Measurements from ENCODE around the gene SLC24A4.

Gene SLC24A4

GRCh38 chr14:92369097-92369496, 46.1 kb downstream of the SLC24A4 start:
- Histone ChIP-seq H3K9ac (ENCODE audit: low read length) (no peak overlapping the region), H3K36me3 (ENCODE audit: control insufficient read depth, insufficient read depth, low read length) (no peaks in the 10 kb centered on the region), H3K9me3 (ENCODE audit: control insufficient read depth, insufficient read depth, low read depth, low read length) (no peaks in the 10 kb centered on the region; the same call in 1 of the 2 replicates), H3K27me3 (ENCODE audit: control insufficient read depth, insufficient read depth, low read length) (no peaks in the 10 kb centered on the region), H3K27ac (ENCODE audit: low read depth, low read length) (no peak overlapping the region), H3K4me3 (ENCODE audit: low read depth, low read length) (no peak overlapping the region), H3K4me1 (ENCODE audit: control insufficient read depth, insufficient read depth, low read length) (no peaks in the 10 kb centered on the region)

GRCh38 chr14:92372230-92372629, 49.3 kb downstream of the SLC24A4 start:
- Histone ChIP-seq H3K27me3 (ENCODE audit: control insufficient read depth, insufficient read depth, low read length) (no peaks in the 10 kb centered on the region), H3K27ac (ENCODE audit: low read depth, low read length) (no peak overlapping the region), H3K4me1 (ENCODE audit: control insufficient read depth, insufficient read depth, low read length) (no peaks in the 10 kb centered on the region), H3K36me3 (ENCODE audit: control insufficient read depth, insufficient read depth, low read length) (no peaks in the 10 kb centered on the region), H3K4me3 (ENCODE audit: low read depth, low read length) (no peak overlapping the region), H3K9ac (ENCODE audit: low read length) (no peak overlapping the region), H3K9me3 (ENCODE audit: control insufficient read depth, insufficient read depth, low read depth, low read length) (no peaks in the 10 kb centered on the region; the same call in 1 of the 2 replicates)

GRCh38 chr14:92373336-92373735, 50.4 kb downstream of the SLC24A4 start:
- no peaks in the 10 kb centered on the region for H3K36me3 ChIP-seq (ENCODE audit: control insufficient read depth, insufficient read depth, low read length)
- H3K9me3 ChIP-seq (ENCODE audit: control insufficient read depth, insufficient read depth, low read depth, low read length), result no peaks in the 10 kb centered on the region; the same call in 1 of the 2 replicates
- no peak overlapping the region for H3K9ac ChIP-seq (ENCODE audit: low read length)
- no peak overlapping the region for H3K4me3 ChIP-seq (ENCODE audit: low read depth, low read length)
- H3K27ac ChIP-seq (ENCODE audit: low read depth, low read length), result no peak overlapping the region
- H3K27me3 ChIP-seq (ENCODE audit: control insufficient read depth, insufficient read depth, low read length), result no peaks in the 10 kb centered on the region; the same call in 1 of the 2 replicates
- no peaks in the 10 kb centered on the region for H3K4me1 ChIP-seq (ENCODE audit: control insufficient read depth, insufficient read depth, low read length)

- H3K9ac ChIP-seq (ENCODE audit: low read length), result no peak overlapping the region
- no peaks in the 10 kb centered on the region; the same call in 1 of the 2 replicates for H3K27me3 ChIP-seq (ENCODE audit: control insufficient read depth, insufficient read depth, low read length)
- no peak overlapping the region for H3K4me3 ChIP-seq (ENCODE audit: low read depth, low read length)
- H3K36me3 ChIP-seq (ENCODE audit: control insufficient read depth, insufficient read depth, low read length), result no peaks in the 10 kb centered on the region
- no peak overlapping the region for H3K27ac ChIP-seq (ENCODE audit: low read depth, low read length)
- H3K4me1 ChIP-seq (ENCODE audit: control insufficient read depth, insufficient read depth, low read length), result no peaks in the 10 kb centered on the region
- no peaks in the 10 kb centered on the region for H3K9me3 ChIP-seq (ENCODE audit: control insufficient read depth, insufficient read depth, low read depth, low read length)
These were observed 57.2 kb downstream of the SLC24A4 start for GRCh38 chr14:92380131-92380530.

GRCh38 chr14:92380582-92380981, 57.6 kb downstream of the SLC24A4 start:
- H3K4me3 ChIP-seq (ENCODE audit: low read depth, low read length), result no peak overlapping the region
- no peaks in the 10 kb centered on the region for H3K36me3 ChIP-seq (ENCODE audit: control insufficient read depth, insufficient read depth, low read length)
- no peaks in the 10 kb centered on the region for H3K4me1 ChIP-seq (ENCODE audit: control insufficient read depth, insufficient read depth, low read length)
- no peak overlapping the region for H3K27ac ChIP-seq (ENCODE audit: low read depth, low read length)
- no peak overlapping the region for H3K9ac ChIP-seq (ENCODE audit: low read length)
- no peaks in the 10 kb centered on the region for H3K9me3 ChIP-seq (ENCODE audit: control insufficient read depth, insufficient read depth, low read depth, low read length)
- no peaks in the 10 kb centered on the region; the same call in 1 of the 2 replicates for H3K27me3 ChIP-seq (ENCODE audit: control insufficient read depth, insufficient read depth, low read length)

- no peak overlapping the region for H3K4me3 ChIP-seq (ENCODE audit: low read depth, low read length)
- no peak overlapping the region for H3K27ac ChIP-seq (ENCODE audit: low read depth, low read length)
- no peaks in the 10 kb centered on the region for H3K36me3 ChIP-seq (ENCODE audit: control insufficient read depth, insufficient read depth, low read length)
- H3K9ac ChIP-seq (ENCODE audit: low read length), result no peak overlapping the region
- H3K4me1 ChIP-seq (ENCODE audit: control insufficient read depth, insufficient read depth, low read length), result no peaks in the 10 kb centered on the region
- H3K9me3 ChIP-seq (ENCODE audit: control insufficient read depth, insufficient read depth, low read depth, low read length), result no peaks in the 10 kb centered on the region
- no peaks in the 10 kb centered on the region; the same call in 1 of the 2 replicates for H3K27me3 ChIP-seq (ENCODE audit: control insufficient read depth, insufficient read depth, low read length)
These were observed 59.7 kb downstream of the SLC24A4 start for GRCh38 chr14:92382677-92383076.

GRCh38 chr14:92383805-92384204, 60.8 kb downstream of the SLC24A4 start:
- Histone ChIP-seq H3K27ac (ENCODE audit: low read depth, low read length) (no peak overlapping the region), H3K4me1 (ENCODE audit: control insufficient read depth, insufficient read depth, low read length) (no peaks in the 10 kb centered on the region), H3K9me3 (ENCODE audit: control insufficient read depth, insufficient read depth, low read depth, low read length) (no peaks in the 10 kb centered on the region), H3K27me3 (ENCODE audit: control insufficient read depth, insufficient read depth, low read length) (no peaks in the 10 kb centered on the region), H3K9ac (ENCODE audit: low read length) (no peak overlapping the region), H3K36me3 (ENCODE audit: control insufficient read depth, insufficient read depth, low read length) (no peaks in the 10 kb centered on the region), H3K4me3 (ENCODE audit: low read depth, low read length) (no peak overlapping the region)

GRCh38 chr14:92384461-92385133, 61.6 kb downstream of the SLC24A4 start:
- no peak overlapping the region for H3K4me3 ChIP-seq (ENCODE audit: low read depth, low read length)
- no peaks in the 10 kb centered on the region for H3K9me3 ChIP-seq (ENCODE audit: control insufficient read depth, insufficient read depth, low read depth, low read length)
- H3K36me3 ChIP-seq (ENCODE audit: control insufficient read depth, insufficient read depth, low read length), result no peaks in the 10 kb centered on the region
- H3K27me3 ChIP-seq (ENCODE audit: control insufficient read depth, insufficient read depth, low read length), result no peaks in the 10 kb centered on the region
- H3K27ac ChIP-seq (ENCODE audit: low read depth, low read length), result no peak overlapping the region
- no peak overlapping the region for H3K9ac ChIP-seq (ENCODE audit: low read length)
- no peaks in the 10 kb centered on the region for H3K4me1 ChIP-seq (ENCODE audit: control insufficient read depth, insufficient read depth, low read length)

- H3K36me3 ChIP-seq (ENCODE audit: control insufficient read depth, insufficient read depth, low read length), result no peaks in the 10 kb centered on the region
- H3K9ac ChIP-seq (ENCODE audit: low read length), result no peak overlapping the region
- H3K4me1 ChIP-seq (ENCODE audit: control insufficient read depth, insufficient read depth, low read length), result 0 out of 2 replicates have a peak, but pooled peaks cover 4% of the 10 kb centered on the region
- H3K27ac ChIP-seq (ENCODE audit: low read depth, low read length), result no peak overlapping the region
- no peaks in the 10 kb centered on the region for H3K27me3 ChIP-seq (ENCODE audit: control insufficient read depth, insufficient read depth, low read length)
- no peaks in the 10 kb centered on the region for H3K9me3 ChIP-seq (ENCODE audit: control insufficient read depth, insufficient read depth, low read depth, low read length)
- H3K4me3 ChIP-seq (ENCODE audit: low read depth, low read length), result no peak overlapping the region
These were observed 62.6 kb downstream of the SLC24A4 start for GRCh38 chr14:92385561-92385960.

- no peaks in the 10 kb centered on the region for H3K36me3 ChIP-seq (ENCODE audit: control insufficient read depth, insufficient read depth, low read length)
- H3K9me3 ChIP-seq (ENCODE audit: control insufficient read depth, insufficient read depth, low read depth, low read length), result no peaks in the 10 kb centered on the region
- no peaks in the 10 kb centered on the region for H3K27me3 ChIP-seq (ENCODE audit: control insufficient read depth, insufficient read depth, low read length)
- H3K4me1 ChIP-seq (ENCODE audit: control insufficient read depth, insufficient read depth, low read length), result 0 out of 2 replicates have a peak, but pooled peaks cover 4% of the 10 kb centered on the region
- H3K4me3 ChIP-seq (ENCODE audit: low read depth, low read length), result no peak overlapping the region
- H3K9ac ChIP-seq (ENCODE audit: low read length), result no peak overlapping the region
- no peak overlapping the region for H3K27ac ChIP-seq (ENCODE audit: low read depth, low read length)
These were observed 63.2 kb downstream of the SLC24A4 start for GRCh38 chr14:92386165-92386564.

- H3K9me3 ChIP-seq (ENCODE audit: control insufficient read depth, insufficient read depth, low read depth, low read length), result no peaks in the 10 kb centered on the region
- no peak overlapping the region for H3K4me3 ChIP-seq (ENCODE audit: low read depth, low read length)
- no peak overlapping the region for H3K27ac ChIP-seq (ENCODE audit: low read depth, low read length)
- H3K27me3 ChIP-seq (ENCODE audit: control insufficient read depth, insufficient read depth, low read length), result no peaks in the 10 kb centered on the region
- no peaks in the 10 kb centered on the region for H3K36me3 ChIP-seq (ENCODE audit: control insufficient read depth, insufficient read depth, low read length)
- H3K9ac ChIP-seq (ENCODE audit: low read length), result no peak overlapping the region
- 0 out of 2 replicates have a peak, but pooled peaks cover 4% of the 10 kb centered on the region for H3K4me1 ChIP-seq (ENCODE audit: control insufficient read depth, insufficient read depth, low read length)
These were observed 63.7 kb downstream of the SLC24A4 start for GRCh38 chr14:92386637-92387036.
